HT-29 (cell line): ENCODE data around the gene SLC19A1. TPM values are rescaled to one million over a fixed set of nuclear protein-coding genes. Genes with fewer than 3 reads are reported as not detected.

Experiments used
- DNase-seq: peaks from one replicate; pipeline ENCODE4 v3.0.0-alpha.2; 2015; ENCODE audit warnings: low spot score
- total RNA-seq: library from RNA; depleted of rRNA; stranded (reverse); fragments of >200 nt; shearing (Covaris generic); gene quantifications from 2 replicates; pipeline ENCODE4 v1.2.3, GENCODE V29; 2014

Gene SLC19A1
- total RNA-seq, 1 experiment from 2014 or later = 67.4 TPM

GRCh38 chr21:45468051-45468970 lies 73.9 kb downstream of the SLC19A1 start:
- DNase-seq = no peak

- no peak for DNase-seq
Measured at GRCh38 chr21:45467221-45467779, 74.9 kb downstream of the SLC19A1 start.

DNA sequence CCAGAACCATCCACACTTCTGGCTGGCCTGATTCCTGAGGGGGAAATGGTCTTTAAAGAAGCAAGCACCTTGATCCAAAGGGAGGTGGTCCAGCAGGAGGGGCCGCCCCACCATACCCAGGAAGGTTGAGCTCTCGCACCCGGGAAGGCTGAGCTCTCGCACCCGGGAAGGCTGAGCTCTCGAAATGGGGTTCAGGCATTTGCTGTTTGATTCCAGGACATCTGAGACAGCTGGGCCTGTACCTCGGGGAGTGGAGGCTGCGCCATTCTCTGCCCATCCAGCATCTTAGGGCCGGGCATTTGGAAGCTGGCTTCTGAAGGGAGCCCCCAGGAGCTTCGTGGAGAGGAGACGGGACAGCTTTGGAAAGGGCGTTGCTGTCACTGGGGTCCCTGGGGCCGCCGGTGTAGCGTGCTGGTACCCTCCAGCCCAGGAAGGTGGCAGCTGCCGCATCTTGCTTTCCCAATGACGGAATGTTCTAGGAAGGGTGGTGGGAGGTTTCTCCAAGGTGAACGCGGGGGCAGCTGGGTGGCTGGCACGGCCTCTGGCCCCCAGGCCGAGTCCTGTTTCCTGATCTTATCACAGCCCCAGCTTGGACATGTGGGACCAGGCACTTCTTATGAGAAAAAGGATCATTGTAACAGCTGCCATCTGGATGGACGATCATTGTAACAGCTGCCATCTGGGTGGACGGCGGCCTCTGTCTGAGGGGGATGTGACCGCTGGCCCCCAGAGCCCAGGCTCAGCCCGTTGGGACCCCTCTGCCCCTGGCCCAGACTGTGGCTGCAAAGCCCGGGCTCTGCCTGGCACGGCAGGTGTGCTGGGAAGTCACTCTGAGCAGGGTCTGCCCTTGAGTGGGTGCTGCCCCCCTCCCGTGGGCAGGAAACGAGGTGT lies 75.7 kb downstream of the SLC19A1 start:
- no peak for DNase-seq

DNA sequence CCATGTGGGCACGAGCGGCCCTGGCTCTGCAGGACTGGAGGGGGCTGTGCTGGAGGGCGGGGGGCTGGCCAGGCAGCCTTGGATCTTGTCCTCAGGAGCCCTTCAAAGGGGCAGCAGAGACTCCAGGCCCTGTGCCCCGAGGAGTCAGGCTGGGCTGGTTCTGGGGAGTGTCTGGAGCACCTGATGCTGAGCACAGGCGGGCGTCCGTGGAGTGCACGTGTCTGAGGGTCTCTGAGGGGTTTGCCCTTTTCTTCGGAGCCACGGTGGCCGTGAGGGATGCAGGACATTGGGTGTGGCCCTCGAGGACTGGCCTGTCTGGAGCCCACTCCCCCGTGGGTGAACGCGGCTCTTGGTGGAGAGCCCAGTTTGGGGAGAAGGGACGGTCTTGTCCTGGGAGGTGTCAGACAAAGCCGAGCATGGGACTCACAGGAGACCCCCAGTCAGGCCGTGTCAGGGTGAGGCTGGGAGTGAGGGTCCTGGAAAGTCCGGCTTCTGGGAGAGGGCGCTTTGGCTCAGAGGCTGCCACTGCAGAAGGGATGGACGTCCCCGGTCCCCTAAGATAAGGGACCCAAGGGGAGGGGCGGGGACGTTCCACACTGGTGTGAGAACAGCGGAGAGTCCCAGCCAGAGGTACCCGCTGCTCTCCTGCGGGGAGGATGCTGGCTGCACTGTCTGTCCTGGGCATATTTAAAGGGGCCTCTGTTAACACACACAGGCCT lies 76.5 kb downstream of the SLC19A1 start:
- DNase-seq = no peak

DNA sequence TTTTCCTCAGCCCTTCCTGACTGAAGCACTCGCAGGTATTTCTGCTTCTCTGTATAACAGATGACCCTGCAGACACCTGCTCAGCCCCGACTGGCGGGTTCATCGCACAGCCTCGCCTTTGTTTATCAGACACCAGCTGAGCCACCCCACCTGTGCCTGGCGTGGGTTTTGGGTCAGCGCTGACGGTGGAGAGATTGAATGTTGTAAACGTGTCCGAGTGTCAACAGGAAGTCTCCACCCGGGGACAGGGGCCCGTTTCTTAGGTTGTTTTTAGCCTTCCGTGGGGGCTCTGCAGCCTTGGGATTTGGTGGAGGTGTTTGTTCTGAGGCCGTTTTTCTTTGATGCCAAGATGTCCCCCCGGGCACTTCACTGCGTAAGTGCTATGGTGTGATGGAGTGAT lies 77.1 kb downstream of the SLC19A1 start:
- no peak for DNase-seq

DNA sequence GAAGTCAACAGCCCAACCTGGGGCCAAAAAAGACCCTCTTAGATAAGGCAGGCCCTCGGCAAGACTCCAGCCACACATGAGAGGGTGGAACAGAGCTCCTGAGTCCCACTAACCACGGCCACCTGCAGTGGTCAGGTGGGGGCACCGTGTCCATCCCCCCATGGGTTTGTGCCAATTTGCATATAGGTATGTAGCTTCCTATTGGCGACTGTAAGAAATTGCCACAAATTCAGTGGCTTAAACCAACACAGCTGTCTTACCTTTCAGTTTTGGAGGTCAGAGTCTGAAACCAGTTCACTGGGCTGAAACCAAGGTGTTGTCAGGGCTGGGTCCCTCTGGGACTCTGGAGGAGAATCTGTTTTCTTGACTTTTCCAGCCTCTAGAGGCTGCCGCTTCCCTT lies 77.9 kb downstream of the SLC19A1 start:
- no peak for DNase-seq

GRCh38 chr21:45463871-45464270 lies 78.4 kb downstream of the SLC19A1 start:
- DNase-seq = no peak

GRCh38 chr21:45461806-45462341 lies 80.4 kb downstream of the SLC19A1 start:
- DNase-seq = no peak

DNA sequence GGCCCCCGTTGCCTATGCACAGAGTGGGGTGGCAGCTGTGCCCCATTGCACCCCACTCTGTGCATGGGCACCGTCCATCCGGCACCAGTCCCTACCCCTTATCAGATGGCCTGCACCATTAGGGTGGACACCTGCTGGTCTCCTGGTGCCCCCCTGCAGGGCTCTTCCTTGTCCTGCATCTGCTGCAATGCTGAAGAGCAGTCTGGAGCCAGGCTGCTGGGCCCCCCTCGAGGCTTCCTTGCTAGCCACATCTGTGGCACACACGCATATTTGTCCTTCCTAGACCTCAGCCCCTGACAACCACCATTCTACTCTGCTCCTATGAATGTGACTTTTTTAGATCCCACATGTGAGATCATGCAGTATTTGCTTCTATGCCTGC lies 80.9 kb downstream of the SLC19A1 start:
- no peak for DNase-seq

DNA sequence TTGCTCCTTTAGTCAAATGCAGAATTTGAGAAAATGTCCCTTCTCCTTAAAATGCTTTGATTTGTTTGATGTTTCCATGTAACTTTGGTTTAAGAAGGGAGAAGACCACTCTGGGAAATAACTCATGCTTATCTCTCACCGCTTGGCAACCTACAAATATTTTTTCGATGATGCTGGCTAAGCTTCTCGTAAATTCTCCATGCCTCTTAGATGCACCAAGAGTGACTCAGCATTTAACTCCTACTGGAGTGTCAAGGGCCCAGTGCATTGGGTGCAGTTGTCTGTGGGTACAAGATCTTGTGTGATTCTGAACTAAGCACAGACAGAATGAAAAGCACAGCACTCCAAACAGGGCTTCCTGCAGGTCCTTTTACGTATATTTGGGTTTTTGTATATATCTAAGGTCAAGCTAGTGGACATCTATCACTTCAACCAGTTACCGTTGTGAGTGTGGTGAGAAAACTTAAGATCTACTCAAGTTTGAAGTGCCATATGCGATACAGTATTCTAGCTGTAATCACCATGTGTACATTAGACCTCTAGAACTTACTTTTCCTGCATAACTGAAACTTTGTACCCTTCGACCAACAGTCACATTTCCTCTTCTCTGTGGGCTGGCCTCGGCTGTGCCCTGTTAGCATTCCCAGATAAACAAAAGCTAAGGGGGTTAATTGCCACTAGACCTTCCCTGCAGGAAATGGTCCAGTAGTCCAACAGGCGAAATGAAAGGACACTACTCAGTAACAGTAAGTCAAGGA lies 81.5 kb downstream of the SLC19A1 start:
- DNase-seq = peak; percentile 39

- DNase-seq = no peak
Measured at GRCh38 chr21:45460011-45460565, 82.2 kb downstream of the SLC19A1 start.

DNA sequence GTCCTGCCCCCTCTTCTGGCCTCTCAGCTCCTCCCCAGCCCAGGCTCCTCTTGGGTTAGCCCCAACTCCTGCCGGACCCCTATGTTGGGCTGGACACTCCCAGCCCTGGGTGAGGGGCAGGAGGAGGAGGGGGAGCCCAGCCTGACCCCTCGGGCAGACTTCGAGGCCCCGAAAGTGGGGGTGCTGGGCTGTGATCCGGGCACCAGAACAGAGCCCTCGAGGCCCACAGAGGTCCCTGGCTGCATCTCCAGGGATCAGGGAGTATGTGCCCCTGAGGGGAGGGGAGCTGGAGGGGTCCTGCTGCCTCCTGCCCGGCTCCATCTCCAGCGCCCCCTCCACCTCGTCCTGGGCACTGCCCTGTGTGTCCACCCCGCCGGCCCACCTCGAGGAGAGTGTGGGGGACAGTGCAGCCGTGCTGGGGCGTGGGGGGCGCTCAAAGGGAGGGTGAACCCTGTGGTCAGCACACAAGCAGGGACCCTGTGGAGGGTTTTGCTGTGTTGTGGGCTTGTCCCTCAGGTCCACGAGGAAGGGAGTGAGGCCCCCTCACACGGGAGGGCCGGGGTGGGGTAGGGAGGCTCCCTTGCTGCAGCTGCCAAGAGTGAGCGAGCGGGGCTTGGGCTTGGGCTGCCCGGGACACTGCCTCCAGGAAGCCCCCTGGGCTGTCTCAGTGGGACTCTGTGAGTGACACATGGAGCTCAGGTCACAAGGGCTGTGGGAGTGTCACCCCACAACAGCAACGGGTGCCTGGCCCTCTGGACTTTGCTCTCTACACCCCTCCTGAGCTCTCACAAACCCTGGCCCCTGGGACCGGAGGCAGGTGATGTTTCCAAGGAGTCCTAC lies 82.8 kb downstream of the SLC19A1 start:
- no peak for DNase-seq

- no peak for DNase-seq
Measured at GRCh38 chr21:45458281-45459170, 83.7 kb downstream of the SLC19A1 start.

DNA sequence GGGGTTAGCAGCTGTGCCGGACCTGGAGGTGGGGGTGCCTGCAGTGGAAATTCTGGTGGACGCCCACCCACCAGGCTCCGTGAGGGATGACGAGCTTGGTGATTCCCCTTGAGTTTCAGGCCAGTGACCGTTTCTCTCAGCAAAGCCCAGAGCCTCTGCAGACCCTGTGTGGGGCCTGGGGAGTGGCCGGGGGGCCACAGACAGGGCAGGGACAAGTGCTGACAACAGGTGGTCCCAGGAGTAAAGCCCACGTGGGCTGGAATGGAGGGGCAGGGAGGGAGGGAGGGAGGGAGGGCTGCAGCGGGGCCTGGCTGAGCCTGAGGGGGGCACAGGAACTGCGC lies 84.4 kb downstream of the SLC19A1 start:
- DNase-seq = no peak

DNA sequence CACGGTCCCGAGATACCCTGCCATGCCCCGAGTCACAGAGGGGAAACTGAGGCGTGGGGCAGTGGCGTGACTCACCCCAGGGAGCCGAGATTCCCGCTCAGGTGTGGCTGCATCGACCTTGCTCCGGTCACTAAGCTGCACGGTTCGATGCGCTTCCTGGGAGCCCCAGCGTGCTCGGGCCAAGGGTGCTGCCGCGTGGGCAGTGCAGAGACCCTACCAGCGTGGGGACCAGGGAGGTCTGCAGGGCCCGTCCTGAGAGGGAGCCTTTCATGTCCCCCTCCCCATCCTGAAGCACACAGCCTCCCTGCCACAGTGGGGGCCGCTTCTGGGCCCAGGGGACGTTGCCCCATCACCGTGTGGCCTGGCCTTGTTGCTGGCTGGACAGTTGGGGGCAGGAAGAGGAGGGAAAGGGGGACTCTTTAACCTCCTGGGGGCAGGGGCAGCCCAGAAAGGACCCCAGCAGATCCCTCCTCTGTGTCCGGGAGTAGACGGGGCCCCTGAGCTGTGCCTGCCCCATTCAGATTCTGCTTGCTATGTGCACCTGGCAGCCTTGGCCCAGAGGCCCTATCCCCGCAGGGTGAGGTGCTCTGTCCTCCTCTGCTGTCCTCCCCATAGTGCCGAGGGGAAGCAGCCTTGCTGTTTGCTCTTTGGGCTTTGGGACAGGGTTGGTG lies 84.9 kb downstream of the SLC19A1 start:
- no peak for DNase-seq

- DNase-seq = no peak
Measured at GRCh38 chr21:45456584-45457160, 85.6 kb downstream of the SLC19A1 start.
